HG02885 (cell line): ENCODE results near the gene MPHOSPH6.
"Not testable (repeated sequence)": the region's sequence is repeated elsewhere in the genome, so short reads cannot be mapped to it uniquely, and the experiment has no call there.

Source experiments
- ATAC-seq: cut with Tn5 transposase; IDR thresholded peaks from one replicate; pipeline ENCODE4 v1.9.1; 2021; ENCODE audit warnings: mild to moderate bottlenecking; ENCODE audit not compliant: unreplicated experiment, poor library complexity

Gene MPHOSPH6

GRCh38 chr16:82177555-82177954, 7.5 kb upstream of the MPHOSPH6 start:
- ATAC-seq = no peak

GRCh38 chr16:82176204-82176603, 6.2 kb upstream of the MPHOSPH6 start:
- no peak for ATAC-seq

GRCh38 chr16:82175627-82176026, 5.6 kb upstream of the MPHOSPH6 start:
- ATAC-seq = no peak

GRCh38 chr16:82167670-82168069, 2.4 kb downstream of the MPHOSPH6 start:
- ATAC-seq = no peak

- ATAC-seq = no peak
Measured at GRCh38 chr16:82160226-82160625, 9.8 kb downstream of the MPHOSPH6 start.

GRCh38 chr16:82157836-82158235, 12.2 kb downstream of the MPHOSPH6 start:
- no peak for ATAC-seq

GRCh38 chr16:82157534-82157812, 12.6 kb downstream of the MPHOSPH6 start:
- no peak for ATAC-seq

GRCh38 chr16:82156761-82157533, 13.1 kb downstream of the MPHOSPH6 start:
- no peak for ATAC-seq

GRCh38 chr16:82152641-82153112, 17.3 kb downstream of the MPHOSPH6 start:
- no peak for ATAC-seq

- ATAC-seq = no peak
Measured at GRCh38 chr16:82152196-82152595, 17.8 kb downstream of the MPHOSPH6 start.

GRCh38 chr16:82150549-82150948, 19.5 kb downstream of the MPHOSPH6 start:
- ATAC-seq = no peak

GRCh38 chr16:82149536-82149935, 20.5 kb downstream of the MPHOSPH6 start:
- ATAC-seq = no peak

- no peak for ATAC-seq
Measured at GRCh38 chr16:82147546-82147945, 22.5 kb downstream of the MPHOSPH6 start.

GRCh38 chr16:82146957-82147356, 23.1 kb downstream of the MPHOSPH6 start:
- ATAC-seq = no peak

- ATAC-seq = no peak
Measured at GRCh38 chr16:82146556-82146955, 23.5 kb downstream of the MPHOSPH6 start.

- ATAC-seq = not testable (repeated sequence)
Measured at GRCh38 chr16:82139286-82139571, 30.8 kb downstream of the MPHOSPH6 start.

- ATAC-seq = no peak
Measured at GRCh38 chr16:82138478-82139285, 31.3 kb downstream of the MPHOSPH6 start.

GRCh38 chr16:82137822-82138167, 32.2 kb downstream of the MPHOSPH6 start:
- ATAC-seq = no peak

GRCh38 chr16:82136956-82137821, 32.8 kb downstream of the MPHOSPH6 start:
- ATAC-seq = no peak

GRCh38 chr16:82135844-82136243, 34.2 kb downstream of the MPHOSPH6 start:
- no peak for ATAC-seq

GRCh38 chr16:82134846-82135245, 35.2 kb downstream of the MPHOSPH6 start:
- no peak for ATAC-seq
